GM18907 (cell line): ENCODE results near the gene RGS3.
A peak's percentile ranks its signal among the peaks of the same experiment; 100 is the strongest.

ENCODE experiments used
- ATAC-seq: cut with Tn5 transposase; IDR thresholded peaks from one replicate; pipeline ENCODE4 v1.9.1; 2021; ENCODE audit warnings: mild to moderate bottlenecking, moderate library complexity; ENCODE audit not compliant: unreplicated experiment

The RGS3 gene

DNA sequence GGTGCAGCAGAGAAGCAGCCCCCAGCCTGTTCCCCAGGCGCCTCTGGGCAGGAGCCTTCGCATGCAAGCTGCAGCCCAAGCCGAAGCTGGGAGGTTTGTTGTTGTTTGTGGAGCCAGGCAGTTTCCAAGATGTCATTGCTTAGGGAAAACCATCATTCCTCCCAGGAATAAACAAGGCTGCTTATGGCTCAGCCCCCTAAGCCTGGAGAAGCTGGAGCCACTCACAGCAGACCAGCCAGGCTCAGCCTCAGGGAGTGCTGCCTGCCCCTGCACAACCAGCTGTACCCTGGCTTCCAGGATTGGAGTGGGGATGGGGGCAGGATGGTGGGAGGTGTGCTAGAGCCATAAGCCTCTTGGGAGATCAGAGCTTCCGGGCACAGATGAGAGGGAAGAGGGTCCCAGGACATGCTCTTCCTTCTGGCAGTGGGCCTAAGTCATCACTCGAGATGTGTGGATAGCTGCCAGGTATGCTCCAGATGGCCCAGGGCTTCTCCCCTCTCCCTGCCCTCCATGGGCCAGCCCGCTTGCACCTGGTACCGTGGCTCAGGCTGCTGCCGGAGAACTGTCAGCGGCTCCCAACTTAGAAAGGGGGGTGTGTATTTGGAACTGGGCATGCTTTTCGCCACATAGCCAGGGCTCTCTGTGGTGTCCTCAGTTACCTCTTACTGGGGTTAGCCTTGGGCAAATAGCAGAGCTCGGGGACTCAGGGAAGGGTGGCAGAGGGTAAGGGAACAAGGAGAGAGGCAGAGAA is 105.2 kb downstream of the RGS3 start:
- ATAC-seq = no peak

DNA sequence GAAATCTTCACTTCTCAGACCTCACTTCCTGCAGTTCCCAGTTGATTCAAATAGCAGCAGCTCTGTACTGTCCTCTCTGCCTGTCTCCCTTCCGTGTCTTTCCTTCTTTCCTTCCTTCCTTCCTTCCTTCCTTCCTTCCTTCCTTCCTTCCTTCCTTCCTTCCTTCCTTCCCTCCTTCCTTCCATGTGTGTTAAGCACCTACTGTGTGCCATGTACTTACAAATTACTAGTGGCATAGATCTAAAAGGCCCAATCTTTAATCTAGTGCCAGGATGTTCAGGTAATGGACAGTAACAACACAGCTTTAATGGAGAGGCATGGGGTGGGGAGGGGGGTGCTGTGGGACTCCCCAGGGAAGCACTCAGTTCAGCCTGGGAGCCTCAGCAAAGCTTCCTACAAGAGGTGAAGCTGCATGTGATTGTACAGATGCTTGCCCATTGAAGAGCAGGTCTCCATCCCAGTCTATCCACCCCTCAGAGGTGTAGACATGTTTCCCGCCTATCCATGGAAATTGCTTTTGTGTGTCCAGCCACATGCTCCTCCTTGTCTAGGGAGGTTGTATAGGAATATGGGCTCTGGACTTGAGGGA is 106.0 kb downstream of the RGS3 start:
- no peak for ATAC-seq

DNA sequence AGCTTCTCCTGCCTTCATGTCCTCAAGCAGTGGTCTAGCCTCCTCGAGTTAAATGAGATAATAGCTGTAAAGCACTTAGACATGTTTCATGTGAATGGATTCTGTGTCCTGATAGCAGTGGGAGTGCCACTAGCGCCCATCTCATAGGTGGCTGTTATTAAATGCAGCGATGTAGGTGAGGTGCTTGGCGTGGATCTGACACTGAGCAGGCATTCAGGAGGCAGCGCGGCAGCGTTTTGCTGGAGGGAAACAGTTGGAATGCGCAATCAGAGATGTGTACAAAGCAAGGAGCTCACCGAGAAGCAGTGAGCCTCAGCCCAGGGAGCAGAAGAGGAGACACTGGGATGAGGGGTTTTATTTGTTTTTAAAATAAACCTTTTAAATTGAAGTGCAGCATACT is 106.6 kb downstream of the RGS3 start:
- ATAC-seq = no peak

DNA sequence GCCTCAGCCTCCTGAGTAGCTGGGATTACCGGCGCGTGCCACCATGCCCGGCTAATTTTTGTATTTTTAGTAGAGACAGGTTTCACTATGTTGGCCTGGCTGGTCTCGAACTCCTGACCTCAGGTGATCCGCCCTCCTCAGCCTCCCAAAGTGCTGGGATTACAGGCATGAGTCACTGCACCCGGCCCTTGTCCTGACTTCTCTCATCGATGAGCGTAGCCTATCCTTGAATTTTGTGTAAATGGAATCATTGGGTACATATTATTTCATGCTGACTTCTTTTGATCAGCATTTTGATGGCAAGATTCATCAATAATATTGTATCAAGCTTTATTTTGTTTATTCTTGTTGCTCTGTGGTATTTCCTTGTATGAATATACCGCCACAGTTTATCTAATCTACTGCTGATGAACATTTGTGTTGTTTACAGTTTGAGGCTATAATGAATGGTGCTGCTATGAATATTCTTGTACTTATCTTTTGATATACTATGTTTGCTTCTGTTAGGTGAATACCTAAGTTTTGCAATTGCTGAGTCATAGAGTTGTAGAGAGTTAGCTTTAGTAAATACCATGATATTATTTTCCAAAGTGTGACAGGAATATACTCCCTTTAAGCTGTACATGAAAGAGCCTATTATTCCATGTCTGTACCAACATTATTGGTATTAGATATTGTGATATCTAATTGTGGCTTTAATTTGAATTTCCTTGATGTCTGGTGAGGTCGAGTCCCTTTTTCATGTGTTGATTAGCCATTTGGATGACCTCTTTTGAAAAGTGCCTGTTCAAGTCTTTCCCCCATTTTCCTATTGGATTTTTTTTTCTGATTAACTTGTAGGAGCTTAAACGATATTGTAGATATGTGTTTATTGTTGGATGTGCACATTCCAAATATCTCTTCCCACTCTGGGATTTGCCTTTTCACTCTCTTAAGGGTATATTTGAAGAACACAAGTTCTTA is 107.5 kb downstream of the RGS3 start:
- ATAC-seq = no peak

DNA sequence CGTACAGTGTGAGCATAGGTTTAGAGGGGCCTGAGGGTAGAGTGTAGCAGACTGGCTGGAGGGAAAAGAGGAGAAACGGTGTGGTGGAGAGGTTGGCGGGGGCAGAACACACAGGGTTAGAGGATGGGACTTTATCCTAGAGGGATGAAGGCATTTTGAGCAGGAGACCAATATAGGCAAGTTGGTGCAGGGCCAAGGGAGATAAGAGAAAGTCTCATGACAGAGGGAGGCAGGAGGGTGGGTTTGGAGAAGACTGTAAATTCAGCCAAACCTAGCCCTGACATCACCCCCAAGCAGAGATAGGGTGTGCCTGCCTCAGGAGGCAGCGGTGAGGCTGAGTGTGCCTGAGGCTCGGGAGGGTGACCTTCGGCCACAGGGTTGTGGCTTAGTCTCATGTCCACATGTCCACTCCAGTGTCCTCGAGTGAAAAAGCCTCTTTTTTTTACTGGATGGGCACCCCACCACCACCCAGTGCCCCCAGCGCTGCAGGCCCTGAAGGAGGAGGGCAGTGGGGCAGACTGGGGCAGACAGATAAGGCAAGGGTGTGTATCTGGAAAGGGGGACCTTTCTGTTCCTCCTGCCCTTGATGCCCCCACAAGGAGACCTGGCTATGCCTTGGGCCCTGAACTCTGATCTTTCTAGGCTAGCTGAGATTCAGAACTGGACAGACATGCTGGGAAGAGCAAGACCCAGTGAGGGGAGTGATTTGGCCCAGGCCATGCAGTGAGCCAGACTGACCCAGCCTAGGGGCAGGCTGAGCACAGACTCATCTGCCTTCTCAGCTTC is 108.7 kb downstream of the RGS3 start:
- ATAC-seq = no peak

DNA sequence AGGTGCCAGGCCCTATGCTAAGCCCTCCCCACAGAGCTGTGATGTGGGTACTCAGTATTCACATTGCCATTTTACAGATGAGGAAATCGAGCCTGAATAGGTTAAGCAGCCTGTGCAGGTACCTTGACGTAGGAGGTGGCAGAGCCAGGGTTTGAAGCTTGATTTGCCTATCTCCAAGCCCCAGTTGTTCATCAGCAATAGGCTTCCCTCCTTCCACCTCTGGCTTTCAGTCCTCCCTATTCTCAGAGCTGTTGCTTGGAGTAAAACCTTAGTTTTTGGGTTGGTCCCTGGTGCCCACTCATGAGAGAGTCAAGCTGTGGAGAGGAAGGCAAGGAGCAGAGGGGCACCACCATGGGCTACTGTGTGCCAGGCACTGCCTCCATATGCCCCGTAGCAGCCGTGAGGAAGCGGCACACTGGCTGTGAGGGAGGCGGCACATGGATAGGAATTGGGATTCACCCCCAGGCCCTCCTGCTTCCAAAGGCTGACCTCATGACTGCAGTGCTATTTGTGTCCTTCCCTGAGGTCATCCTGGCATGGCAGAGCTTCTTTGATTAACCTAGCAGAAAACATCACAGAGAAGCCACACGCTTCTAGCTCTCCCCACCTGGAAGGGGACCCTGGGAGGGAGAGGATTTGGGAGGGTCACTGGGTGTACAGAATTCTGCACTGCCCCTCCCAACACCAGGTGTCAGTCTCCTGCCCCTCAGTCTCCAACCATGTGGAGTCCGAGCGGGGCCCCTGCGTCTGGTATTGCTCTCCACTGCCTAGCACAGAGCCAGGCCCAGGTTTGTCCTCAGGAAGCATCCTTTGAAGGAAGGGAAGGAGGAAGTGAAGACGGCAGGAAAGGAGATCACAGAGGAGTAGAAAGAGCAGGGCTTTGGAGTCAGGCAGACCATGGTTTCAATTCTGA is 109.8 kb downstream of the RGS3 start:
- no peak for ATAC-seq

DNA sequence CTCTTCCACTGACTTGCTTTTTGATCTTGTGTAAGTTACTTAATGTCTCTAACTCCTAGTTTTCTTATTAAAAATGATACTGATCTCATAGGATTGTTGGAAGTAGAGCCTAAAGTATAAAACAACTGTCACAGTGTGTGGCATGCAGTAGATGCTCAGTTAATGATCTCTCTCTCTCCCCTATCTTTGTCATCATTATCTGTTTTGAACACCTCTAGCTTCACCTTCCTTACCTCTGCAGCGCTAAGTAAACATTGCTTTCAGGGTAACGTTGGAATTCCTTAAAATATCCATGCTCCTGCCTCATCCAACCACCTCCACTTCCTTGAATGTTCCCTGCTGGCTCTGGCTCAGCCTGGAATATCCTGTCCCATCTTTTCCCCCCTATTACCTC is 110.4 kb downstream of the RGS3 start:
- no peak for ATAC-seq

DNA sequence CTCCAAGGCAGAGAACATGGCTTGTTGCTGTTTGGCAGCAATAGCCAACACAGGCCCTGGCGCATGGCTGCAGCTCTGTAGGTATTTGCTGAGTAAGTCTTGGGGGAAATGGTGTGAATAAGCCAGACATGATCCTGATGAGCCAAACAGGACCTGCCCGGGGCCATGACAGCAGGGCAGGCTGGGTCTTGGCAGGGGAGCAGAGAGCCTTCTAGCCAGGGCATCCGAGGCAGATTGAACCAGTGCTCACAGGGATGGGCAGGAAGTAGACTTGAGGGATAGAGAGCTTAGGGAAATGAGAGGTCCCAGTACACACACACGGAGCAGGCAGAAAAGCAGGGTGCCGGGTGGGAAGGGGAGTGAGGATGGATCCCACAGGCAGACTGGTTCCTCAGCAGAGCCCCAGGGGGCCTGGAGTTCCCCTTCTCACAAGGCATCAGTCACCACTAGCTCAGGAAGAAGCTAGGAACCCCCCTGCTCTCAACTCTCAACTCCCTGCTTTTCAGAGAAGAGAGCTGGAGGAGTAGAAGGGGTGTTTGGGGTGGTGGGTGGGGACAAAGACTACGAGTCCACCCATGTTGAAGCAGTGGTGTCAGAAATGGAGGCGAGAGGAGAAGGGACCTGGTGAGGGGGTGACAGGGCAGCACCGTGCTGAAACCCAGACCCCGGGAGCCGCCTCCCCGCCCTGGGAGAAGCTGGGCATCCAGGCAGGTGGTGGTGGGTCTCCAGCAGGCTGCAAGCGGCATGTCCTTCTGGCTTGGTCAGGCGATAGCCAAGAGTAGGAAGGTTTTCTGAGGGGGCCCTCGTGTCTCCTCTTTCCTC is 111.1 kb downstream of the RGS3 start:
- no peak for ATAC-seq

DNA sequence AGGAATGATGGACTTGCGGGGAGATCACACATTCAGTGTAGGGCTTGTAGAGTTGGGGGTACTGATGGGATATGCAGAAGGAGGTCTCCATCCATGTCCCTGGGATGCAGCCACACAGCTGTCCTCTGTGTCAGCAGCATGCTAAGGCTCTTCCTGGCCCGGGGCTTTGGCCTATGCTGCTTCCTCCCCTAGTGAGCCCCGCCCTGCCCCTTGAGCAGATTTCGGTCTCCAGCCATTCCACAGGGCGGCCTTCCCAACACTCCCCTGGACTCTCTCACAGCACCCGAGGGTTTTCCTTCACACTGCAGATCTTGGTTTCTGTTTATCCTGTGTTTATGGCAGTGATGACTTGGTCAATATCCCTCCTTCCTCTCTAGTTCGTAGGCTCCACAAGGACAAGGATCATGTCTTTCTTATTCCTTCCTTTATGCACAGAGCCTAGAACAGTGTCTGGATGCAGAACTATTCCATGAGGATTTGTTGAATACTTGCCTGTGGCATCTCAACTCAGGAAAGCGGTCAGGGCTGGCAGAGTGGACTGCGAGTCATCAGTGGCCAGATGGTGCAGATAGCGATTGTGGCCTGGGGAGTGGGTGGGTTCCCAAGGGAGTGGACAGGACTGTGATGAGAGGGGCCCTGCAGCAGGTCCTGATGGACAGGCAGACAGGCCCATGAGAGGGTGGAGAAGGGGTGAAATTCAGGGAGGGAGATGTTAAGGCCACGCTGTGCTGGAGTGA is 114.2 kb downstream of the RGS3 start:
- no peak for ATAC-seq

DNA sequence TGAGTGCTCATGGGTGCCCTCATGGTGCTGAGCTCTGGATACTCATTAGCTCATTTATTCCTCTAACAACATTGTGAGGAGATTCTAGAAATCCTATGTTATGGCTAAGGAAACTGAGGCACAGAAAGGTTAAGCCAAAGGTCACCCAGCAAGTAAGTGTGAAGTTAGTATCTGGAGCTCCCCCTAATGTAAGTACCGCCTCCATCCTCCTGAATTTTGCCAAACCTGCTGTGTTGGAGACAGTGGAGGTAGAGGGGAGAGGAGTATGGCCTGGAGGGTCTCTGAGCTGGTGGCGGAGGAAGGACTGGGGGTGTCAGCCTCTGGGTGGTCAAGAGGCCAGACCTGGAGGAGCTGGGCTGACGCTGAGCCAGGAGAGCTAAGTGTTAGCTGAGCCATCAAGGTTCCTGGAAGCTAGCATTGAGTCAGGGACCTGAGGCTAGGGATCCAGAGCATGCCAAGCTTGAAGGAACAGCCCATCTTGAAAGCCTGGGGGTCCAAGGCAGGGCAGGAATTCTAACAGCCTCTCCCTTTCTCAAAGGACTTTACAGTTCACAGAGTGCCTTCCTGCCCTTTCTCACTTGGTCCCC is 114.8 kb downstream of the RGS3 start:
- ATAC-seq = no peak

DNA sequence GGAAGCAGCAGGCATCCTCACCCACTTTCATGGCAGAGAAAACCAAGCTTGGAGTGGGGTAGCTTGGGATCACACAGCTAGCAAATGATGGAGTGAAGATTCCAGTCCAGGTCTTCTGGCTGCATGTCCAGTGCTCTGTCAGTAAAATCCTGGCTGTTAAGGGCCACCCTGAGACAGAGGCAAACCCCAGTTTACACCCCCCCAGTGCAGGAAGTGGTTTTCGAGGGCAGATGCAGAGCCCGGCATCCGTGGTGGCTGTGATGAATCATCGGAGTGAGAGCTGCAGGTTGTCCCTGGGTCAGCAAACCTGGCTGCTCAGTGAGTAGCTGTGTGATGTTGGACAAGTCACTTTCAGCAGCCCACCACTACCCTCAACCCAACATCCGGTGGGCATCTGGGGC is 115.4 kb downstream of the RGS3 start:
- ATAC-seq = peak; percentile 69

DNA sequence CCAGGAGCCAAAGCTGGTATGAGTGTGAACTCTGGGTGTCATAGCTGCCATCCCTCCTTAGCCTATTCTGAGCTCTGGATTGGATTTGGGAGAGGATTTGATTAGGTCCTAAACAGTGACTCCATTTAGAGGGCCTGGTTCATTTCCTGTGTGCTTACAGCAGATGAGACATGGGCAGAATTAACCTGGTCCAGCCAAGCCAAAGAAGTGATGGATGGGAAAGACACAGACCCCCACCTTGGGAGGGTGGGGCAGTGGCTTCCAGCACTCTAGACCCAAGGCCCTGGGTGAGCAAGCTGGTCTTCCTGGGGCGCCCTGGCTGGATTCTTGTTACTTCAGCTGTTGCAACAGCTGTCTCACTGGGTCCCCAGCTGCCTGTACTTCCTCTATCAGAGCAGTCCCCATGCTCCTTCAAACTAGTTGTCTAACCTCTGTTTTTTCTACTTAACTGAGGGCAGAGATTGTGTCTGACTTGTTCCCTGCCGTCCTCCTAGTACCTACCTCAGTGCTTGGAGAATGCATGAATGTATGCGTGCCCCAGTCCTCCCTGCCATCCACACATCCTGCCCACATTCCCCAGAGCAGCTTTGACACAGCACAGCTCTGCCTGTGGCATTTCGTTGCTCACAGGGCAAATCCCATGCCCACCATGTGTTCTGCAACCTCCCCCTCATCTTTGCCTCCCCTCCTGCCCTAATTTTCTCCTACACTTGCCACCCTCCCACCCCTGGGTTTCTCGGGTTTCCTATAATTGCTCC is 115.9 kb downstream of the RGS3 start:
- ATAC-seq = peak; percentile 26

DNA sequence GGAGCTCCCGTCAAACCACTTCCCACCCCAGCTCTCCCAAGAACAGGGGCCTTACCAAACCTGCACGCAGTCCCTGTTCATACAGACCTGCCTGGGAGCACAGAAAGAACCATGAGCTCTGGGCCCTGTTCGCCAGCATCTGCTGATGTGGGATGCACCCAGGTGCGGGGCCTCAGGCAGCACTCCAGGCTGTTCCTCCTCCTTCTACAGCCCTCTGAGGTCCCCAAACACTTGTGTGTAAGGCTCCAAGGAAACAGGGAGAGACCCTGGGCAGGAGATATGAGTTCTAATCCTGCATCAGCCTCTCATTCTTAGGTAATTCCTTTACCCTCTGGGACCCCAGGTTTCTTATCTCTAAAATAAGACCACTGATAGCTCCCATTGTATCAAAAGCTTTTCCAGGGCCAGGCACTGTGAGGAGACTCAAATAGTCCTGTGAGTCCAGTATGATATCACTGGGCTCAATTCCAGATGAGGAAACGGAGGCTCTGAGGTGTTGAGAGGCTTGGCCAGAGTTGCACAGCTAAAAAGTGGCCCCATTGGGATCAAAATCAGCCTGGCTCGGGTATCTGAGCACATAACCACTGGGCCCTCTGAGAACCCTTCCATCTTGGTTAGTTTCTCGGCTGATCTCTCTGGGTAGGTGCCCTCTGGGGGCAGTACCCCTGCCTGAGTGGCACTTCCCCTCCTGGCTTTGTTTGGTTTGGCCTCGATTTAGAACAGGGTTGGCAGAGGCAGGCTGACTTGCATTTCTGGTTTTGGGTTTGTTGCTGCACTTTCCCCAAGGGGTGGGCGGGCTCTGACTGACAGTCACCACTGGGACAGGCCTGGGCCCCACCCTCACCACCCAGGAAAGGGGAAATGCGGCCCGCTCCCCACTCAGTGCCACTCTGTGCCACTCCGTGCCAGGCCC is 116.8 kb downstream of the RGS3 start:
- ATAC-seq = no peak

DNA sequence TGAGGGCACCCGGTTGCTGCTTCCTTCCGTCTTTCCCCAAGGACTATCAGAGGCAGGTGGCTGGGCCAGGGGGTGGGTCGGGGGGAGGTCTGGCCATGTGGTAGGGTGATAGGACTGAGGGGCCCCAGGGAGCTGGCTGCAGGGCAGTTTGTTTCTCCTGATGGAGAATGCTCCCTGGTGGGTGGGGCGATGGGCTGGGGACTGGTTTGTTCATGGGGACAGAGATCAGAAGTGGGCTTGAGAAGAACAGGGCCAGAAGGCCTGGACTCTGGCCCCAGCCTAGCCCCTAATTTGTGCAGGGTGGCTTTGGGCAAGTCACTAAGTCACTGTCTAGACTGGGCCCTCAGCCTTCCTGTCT is 117.4 kb downstream of the RGS3 start:
- no peak for ATAC-seq

DNA sequence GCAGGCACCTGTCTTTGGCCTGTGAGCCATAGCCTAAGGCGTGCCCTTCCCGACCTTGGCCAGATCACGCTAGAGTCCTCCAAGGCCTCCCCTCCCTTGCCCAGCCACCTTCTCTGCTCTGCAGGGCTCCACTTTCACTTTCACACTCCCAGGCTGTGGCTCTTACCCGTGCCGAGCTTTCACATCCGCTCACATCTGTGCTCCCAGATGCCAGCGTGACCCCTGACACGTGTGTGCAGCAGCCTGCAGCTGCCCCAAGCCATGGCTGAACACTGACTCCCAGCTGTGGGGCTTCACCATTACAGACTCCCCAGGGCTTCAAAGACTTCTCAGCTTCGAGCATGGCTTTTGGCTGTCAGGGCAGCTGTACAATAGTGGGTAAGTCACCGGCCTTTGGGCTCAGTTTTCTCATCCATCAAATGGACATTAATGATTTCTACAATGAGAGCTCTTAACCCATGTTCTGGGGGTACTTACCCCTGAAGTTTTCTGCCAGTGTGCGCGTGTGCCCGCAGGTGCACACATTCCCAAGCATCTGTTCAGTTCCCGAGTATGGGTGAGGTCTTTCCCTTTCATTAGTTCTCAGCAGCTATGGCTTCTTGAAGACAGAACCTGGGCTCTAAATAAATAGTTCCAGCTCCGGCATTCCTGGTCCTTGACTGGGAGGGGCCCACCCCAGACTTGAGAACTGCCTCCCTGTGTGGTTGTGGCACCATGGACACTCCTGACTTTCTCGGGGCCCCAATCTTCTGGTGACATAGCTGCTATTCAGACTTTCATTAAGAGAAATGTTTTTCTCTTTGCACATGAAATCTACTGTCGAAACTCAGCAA is 118.6 kb downstream of the RGS3 start:
- peak; percentile 84 for ATAC-seq
